Fibroblast of villous mesenchyme (primary cell): Measurements from ENCODE around the gene TCERG1L. TPM values are rescaled to one million over a fixed set of nuclear protein-coding genes. Genes with fewer than 3 reads are reported as not detected.
"Not testable (repeated sequence)": the region's sequence is repeated elsewhere in the genome, so short reads cannot be mapped to it uniquely, and the experiment has no call there.

Experiments
- DNase-seq: peaks from one replicate; pipeline ENCODE4 v3.0.0-alpha.2; 2010; ENCODE audit warnings: low read depth
- H3K4me3 ChIP-seq: 2 replicates; pipeline ENCODE4 v1.5.1; 2011; ENCODE audit warnings: low read depth, mild to moderate bottlenecking, low read length
- CTCF ChIP-seq: IDR thresholded peaks from 2 replicates; pipeline ENCODE4 v1.5.1; 2012; ENCODE audit warnings: low read depth, mild to moderate bottlenecking, low read length; ENCODE audit not compliant: insufficient read depth
- total RNA-seq: library from RNA; depleted of rRNA; stranded (reverse); fragments of >200 nt; gene quantifications from 2 replicates; pipeline ENCODE4 v1.2.3, GENCODE V29; 2012

The TCERG1L gene
- total RNA-seq, 1 donor, result not detected

GRCh38 chr10:131142517-131143380 is 168.8 kb downstream of the TCERG1L start:
- no peak overlapping the region for H3K4me3 ChIP-seq

GRCh38 chr10:131141645-131142516 is 169.6 kb downstream of the TCERG1L start:
- no peak for TF ChIP-seq CTCF
- no peak for DNase-seq
- no peak overlapping the region for H3K4me3 ChIP-seq

More at GRCh38 chr10:131142517-131143380, 168.8 kb downstream of the TCERG1L start:
- no peak for TF ChIP-seq CTCF
- no peak for DNase-seq

- DNase-seq, result no peak
- H3K4me3 ChIP-seq, result no peak overlapping the region
- TF ChIP-seq CTCF, result no peak
Observed at GRCh38 chr10:131141207-131141606, 170.3 kb downstream of the TCERG1L start.

- DNase-seq, result no peak
- H3K4me3 ChIP-seq, result no peak overlapping the region
- TF ChIP-seq CTCF, result no peak
Observed at GRCh38 chr10:131140606-131141005, 170.9 kb downstream of the TCERG1L start.

GRCh38 chr10:131137223-131137622 is 174.3 kb downstream of the TCERG1L start:
- no peak for DNase-seq
- TF ChIP-seq CTCF, result no peak

GRCh38 chr10:131136336-131136735 is 175.2 kb downstream of the TCERG1L start:
- not testable (repeated sequence) for H3K4me3 ChIP-seq, DNase-seq

More at GRCh38 chr10:131137223-131137622, 174.3 kb downstream of the TCERG1L start:
- H3K4me3 ChIP-seq, result no peak overlapping the region

GRCh38 chr10:131135716-131136115 is 175.8 kb downstream of the TCERG1L start:
- TF ChIP-seq CTCF, result no peak
- DNase-seq, result no peak
- H3K4me3 ChIP-seq, result no peak overlapping the region
